RWPE1 (cell line): ENCODE measurements around the gene DCUN1D2.

Experiments
- CTCF ChIA-PET: fragments of 350-600 bp; sonication (Branson Sonifier 250); formaldehyde crosslinking; extraction: SDS; loops from one replicate; lab custom pipeline; 2021; lab: Yijun Ruan, JAX
- POLR2A ChIA-PET: fragments of 400-600 bp; formaldehyde crosslinking; extraction: SDS; loops from one replicate; lab custom pipeline; 2020; ENCODE audit warnings: antibody characterized with exemption; ENCODE audit not compliant: low non-redundant PET; lab: Yijun Ruan, JAX
- DNase-seq: peaks from one replicate; pipeline ENCODE4 v3.0.0; 2012; ENCODE audit warnings: low spot score
- H3K27ac ChIP-seq: fragments of 450-650 bp; 2 replicates; pipeline ENCODE4 v1.5.1; 2017
- TF ChIP-seq, protein P1 (sequence below): fragments of 450-650 bp; conservative IDR thresholded peaks from 2 replicates; pipeline ENCODE4 v1.5.1; 2017; ENCODE audit warnings: low read depth, mild to moderate bottlenecking

The DCUN1D2 gene

DNA sequence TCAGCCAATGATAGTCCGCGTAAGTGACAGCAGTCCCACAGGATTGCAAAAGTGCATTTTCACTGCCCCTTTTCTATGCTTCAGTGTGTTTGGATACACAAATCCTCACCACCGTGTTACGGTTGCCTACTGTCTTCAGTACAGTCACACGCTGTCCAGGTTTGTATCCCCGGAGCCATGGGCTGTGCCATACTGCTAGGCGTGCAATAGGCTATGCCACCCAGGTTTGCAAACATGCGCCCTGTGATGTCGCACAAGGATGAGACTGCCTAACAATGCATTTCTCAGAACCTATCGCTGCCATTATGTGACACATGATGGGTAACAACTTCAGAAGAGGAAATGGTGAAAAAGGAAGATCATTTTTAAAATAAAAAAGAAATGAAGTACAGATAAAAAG lies 20.4 kb downstream of the DCUN1D2 start:
- CTCF ChIA-PET: no interaction called here
- POLR2A ChIA-PET: no interaction called here
- TF ChIP-seq, protein P1, sequence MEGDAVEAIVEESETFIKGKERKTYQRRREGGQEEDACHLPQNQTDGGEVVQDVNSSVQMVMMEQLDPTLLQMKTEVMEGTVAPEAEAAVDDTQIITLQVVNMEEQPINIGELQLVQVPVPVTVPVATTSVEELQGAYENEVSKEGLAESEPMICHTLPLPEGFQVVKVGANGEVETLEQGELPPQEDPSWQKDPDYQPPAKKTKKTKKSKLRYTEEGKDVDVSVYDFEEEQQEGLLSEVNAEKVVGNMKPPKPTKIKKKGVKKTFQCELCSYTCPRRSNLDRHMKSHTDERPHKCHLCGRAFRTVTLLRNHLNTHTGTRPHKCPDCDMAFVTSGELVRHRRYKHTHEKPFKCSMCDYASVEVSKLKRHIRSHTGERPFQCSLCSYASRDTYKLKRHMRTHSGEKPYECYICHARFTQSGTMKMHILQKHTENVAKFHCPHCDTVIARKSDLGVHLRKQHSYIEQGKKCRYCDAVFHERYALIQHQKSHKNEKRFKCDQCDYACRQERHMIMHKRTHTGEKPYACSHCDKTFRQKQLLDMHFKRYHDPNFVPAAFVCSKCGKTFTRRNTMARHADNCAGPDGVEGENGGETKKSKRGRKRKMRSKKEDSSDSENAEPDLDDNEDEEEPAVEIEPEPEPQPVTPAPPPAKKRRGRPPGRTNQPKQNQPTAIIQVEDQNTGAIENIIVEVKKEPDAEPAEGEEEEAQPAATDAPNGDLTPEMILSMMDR: no peak
- no peak for DNase-seq
- no peak overlapping the region for H3K27ac ChIP-seq

DNA sequence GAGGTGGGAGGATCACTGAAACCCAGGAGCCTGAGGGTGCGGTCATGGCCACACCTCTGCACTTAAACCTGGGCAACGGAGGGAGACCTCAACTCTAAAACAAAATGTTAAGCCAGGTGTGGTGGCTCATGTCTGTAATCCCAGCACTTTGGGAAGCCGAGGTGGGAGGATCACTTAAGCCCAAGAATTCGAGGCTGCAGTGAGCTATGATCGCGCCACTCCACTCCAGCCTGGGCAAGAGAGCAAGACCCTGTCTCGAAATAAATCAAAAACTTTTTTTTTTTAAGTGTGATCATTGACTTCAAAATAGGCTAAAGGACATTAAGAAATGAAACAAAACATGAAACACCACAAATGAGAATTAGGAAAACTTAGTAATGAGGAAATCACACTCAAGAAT lies 20.9 kb downstream of the DCUN1D2 start:
- DNase-seq: no peak
- H3K27ac ChIP-seq: no peak overlapping the region
- TF ChIP-seq, protein P1: no peak
- ChIA-PET POLR2A (no interaction called here), CTCF (interaction anchor here (0.7 kb wide), 1 partner anchor 429 kb away, joined by 6 read pairs; no protein-coding TSS in a partner anchor)

DNA sequence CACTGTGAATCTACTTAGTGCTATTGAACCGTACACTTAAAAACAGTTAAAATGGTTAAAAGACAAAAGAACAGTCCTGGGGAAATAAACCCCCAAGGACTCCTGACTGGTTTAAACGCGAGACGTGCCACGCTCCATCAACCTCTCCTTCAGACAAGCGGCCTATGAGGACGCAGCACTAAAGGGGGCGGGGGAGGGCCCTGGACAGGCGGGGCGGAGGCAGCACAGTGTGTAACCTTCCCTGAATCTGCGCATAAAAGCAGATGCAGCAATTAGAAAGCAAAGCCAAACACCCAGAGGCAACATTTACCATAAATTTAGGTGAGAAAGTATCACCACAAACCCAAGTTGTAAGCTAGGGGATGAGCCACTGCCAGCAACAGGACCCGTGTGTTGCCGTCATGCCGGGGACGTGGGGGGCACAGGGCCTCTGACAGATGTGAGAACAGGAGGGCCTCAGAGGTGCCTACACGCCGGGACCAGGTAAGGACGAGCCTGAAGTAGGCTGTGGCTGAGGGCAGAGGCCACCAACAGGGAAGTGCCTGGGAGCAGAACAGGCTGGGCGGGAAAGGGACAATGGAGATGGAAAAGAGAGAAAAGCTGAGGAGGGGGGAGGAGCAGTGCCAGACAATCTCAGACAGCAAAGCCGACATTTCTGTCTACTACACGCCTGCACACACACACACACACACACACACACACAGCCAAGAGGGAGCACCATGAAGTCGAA lies 21.9 kb downstream of the DCUN1D2 start:
- no peak overlapping the region for H3K27ac ChIP-seq
- POLR2A ChIA-PET: no interaction called here
- TF ChIP-seq, protein P1: no peak
- CTCF ChIA-PET: no interaction called here
- DNase-seq: no peak

DNA sequence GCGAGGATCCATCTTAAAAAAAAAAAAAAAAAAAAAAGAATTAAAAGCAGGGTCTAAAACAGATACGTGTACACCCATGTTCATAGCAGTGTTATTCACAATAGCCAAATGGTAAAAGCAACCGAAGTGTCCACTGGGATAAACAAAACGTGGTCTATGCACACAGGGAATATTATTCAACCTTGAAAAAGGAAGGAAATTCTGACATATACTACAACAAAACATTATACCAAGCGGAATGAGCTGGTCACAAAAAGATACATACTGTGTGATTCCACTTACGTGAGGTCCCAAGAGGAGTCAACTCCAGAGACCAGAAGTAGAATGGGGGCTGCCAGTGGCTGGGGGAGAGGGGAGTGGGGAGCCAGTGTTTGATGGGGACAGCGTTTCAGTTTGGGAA lies 22.5 kb downstream of the DCUN1D2 start:
- ChIA-PET CTCF (no interaction called here), POLR2A (no interaction called here)
- TF ChIP-seq, protein P1: no peak
- no peak overlapping the region for H3K27ac ChIP-seq
- DNase-seq: no peak

DNA sequence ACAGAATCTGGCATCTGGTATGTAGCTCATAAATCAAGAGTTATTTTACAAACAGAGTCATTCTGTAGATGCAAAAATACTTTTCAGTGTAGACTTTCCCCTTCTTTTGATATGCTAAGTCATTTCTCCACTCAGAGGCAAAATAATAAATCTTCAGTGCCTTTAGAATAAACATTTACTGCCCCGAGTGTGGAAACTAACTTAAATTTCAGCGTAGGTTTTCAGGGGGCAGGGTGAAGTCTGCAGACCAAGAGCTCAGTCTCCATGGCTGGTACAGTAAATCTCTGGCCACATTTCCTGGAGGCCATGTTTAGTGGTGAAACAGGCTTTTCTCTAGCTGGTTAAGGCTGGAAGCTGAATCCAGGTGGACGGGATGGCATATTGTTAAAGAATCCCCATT lies 24.1 kb downstream of the DCUN1D2 start:
- ChIA-PET POLR2A (no interaction called here), CTCF (interaction anchor here (0.6 to 0.9 kb wide), 2 partner anchors 23 to 142 kb away, joined by 4 to 10 read pairs; no protein-coding TSS in a partner anchor)
- DNase-seq: no peak
- TF ChIP-seq, protein P1: no peak
- no peak overlapping the region for H3K27ac ChIP-seq

DNA sequence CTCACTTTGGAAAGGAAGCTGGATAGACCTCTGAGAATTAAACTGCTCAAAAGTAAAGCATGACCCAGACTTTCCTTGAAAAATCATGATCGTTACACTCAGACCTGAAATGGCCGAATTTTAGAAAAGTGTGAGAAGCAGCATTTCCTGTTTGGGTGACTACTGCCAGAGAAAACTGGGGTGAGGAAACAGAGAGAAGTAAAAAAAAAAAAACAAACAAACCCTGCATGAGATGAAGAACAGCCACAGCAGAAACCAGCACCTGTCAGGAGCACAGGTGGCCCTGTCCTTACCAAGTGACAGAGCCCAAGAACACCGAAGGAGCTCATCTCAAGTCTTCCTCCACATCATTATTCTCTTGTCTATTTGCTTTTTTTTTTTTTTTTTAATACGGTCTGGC lies 25.2 kb downstream of the DCUN1D2 start:
- ChIA-PET CTCF (interaction anchor here (0.5 to 0.7 kb wide), 2 partner anchors 232 to 1444 kb away, joined by 3 to 5 read pairs; no protein-coding TSS in a partner anchor), POLR2A (no interaction called here)
- TF ChIP-seq, protein P1: no peak
- DNase-seq: no peak
- no peak overlapping the region for H3K27ac ChIP-seq
